ENCODE data around the gene STX10. TPM values are rescaled to one million over a fixed set of nuclear protein-coding genes. Genes with fewer than 3 reads are reported as not detected.
"Not testable (repeated sequence)": the region's sequence is repeated elsewhere in the genome, so short reads cannot be mapped to it uniquely, and the experiment has no call there.

Gene STX10
- polyA plus RNA-seq, 1 donor, result 33.8 TPM

DNA sequence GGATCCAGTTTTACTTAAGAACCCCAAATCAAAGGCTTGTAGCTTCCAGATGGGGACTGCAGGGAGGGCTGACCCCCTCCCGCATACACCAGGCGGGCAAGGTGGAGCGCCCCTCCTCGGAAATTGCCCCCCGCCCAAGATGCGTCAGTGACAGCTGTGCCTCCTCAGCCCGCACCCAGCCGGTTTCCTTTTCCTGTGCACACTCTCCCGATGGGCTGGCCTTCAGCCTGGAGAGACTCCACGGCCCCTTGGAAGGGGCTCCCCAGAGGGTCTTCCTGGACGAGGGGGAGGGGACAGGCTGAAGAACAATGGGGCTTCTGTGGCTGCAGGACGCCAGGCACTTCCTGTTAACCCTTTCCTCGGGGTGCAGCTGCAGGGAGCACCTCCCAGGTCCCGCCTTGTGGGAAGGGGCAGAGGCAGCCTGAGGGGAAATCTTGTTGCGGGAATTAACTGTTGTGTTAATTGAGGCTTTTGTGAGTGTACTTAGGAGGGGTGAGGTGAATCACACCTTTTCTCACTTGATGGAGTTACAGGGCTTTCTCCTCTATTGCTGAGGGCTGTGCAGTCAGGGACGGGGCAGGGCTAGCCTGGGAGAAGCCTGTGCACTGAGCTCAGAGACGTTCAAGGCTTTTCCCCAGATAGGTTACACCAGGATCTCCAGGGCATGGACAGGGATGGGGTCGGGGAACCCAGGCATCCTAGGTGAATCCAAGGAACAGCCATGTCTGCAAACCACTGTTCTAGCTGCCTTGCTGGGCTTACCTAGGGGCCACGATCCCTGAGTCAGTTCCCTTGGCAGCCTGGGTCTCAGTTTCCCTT is 14.4 kb upstream of the STX10 start:
- DNase-seq, result peak; percentile 74

DNA sequence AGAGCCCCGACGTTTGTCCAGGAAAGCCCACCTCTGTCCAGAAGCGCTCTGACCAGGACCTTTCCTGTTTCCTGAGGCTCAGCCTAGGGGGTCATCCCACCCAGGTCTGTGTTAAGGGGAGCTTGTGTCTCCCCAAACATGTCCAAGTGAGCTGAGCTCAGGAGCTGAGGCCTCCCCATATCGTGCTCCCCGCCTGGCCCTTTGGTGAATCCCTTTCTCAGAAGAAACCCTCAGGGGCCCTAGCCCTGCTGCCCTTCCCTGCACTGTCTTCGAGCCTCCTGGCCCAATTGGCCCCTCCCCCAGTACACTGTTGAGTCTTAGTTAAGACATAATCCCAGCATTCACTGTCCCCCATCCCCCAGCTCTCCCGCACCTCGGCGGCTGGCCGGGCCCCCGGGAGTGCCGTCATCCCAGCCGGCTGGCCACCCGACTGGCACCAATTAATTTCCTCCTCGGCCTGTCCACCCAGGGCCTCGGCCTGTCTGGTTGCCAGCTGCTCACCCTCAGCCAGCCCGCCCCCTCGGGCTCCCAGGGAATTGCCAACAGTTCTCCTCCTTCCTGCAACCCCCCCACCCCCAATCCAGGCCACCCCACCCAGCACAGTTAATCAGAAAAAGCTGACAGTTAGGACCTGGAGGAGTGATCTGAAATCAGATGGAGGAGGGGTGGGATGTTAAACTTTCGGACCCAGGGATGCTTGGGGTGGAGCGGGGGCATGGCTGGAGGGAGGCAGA is 13.6 kb upstream of the STX10 start:
- DNase-seq, result peak; percentile 77

DNA sequence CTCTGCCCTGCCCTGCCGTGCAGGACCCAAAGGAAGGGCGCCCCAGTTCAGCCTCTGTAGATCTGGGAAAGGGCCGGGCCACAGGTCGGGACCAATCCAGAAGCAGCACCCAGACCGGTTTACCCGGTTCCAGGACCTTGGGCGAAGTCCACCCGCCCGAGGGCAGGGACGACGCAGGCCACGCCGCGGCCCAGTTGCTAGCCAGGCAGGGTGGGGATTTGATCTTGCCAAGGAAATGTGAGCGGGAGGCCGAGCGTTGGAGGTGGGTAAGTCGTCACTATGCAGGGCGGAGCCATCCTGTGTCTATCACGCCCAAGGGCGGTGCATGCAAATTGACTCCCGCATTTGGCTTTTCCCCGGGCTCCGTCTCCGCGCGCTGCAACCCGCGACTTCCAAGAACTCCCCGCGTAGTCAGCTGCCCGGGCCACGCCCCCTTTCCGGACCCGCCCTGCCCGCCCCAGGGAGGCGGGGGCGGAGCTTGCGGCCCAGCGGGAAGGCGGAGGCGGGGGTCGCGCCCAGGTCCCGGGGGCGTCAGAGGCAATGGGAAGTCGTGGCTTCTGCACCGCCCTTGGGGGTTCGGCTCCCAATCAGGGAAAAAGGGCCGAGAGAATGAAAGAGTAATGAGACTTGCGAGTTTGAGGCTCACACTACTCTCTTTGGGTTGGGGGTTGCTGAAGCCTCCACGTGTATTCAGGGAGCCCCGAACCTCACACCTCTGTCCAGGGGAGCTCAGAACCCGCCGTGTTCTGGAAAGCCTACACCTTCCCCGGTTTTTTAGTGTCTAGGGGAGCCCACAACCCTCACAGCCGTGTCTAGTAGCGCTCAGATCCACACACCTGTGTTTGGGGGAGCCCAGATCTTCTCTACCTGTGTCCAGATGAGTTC is 12.8 kb upstream of the STX10 start:
- DNase-seq, result peak; percentile 95

DNA sequence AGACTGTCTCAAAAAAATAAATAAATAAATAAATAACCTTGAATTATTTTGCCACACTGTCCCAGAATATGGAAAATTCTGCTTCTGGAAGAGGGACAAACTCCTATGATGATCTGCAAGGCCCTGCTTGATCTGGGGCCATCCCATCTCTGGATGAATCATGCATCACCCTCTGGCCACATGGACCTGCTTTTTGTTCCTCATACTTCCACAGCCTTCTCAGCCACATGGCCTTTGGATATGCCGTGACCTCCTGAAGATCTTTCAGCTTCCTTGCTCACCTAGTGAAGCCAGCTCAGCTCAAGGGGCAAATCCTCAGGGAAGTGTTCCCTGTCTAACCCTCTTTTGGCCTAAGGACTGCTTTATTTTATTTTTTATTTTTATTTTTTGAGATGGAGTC is 10.4 kb upstream of the STX10 start:
- no peak for DNase-seq

DNA sequence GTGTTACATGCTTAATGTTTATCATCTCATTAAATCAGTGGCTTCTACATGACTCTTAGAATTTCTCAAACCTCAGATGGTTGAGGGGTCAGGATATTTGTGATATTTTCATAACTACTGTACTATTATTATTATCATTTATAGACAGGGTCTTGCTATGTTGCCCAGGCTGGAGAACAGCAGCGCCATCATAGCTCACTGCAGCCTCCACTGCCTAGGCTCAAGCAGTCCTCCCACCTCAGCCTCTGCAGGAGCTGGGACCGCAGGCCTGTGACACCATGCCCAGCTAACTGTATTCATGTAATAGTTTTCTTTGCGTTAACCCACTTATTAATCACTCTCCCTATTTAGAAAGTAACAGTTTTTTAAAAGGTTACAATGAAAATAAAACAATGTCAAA is 9.5 kb upstream of the STX10 start:
- no peak for DNase-seq

DNA sequence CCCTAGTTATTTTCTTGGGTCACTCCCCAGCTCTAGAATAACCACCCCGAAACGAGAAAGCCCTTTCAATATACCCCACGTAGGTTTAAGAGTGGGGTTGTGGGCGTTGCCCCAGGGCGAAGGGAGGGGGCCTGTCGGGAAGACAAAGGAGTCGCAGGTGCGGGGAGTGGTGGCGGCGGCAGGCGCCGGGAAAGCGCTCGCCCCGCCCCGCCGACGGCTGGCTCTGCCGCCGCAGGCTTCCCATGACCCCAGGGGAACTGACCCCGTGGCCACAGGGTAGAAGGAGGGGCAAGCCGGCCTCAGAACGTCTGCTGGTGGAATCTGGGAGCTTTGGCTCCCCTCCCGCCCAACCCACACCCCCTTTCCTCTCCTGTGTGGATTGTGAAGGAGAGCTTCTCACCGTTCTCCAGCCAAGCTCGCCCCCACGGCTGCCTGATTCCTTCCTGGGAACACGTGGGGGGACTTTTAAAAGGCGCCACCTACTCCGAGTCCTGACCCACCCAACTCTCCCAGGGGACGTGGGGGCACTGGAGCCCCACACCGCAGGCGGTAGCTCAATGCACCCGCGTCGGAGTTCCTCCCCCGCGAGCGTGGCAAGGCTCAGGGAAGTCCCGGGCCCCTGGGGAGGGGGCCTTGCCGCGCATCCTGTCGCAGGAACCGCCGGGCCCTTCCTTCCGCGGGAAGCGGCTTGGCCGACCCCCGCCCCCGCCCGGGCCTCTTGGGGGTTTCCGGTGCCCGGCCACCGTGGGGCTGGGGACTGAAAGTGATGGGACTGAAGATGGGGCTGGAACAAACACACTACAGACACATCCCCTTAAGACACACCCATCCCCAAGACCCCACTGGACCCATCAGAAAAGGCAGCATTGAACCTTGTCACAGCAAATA is 5.5 kb upstream of the STX10 start:
- peak; percentile 65 for DNase-seq

DNA sequence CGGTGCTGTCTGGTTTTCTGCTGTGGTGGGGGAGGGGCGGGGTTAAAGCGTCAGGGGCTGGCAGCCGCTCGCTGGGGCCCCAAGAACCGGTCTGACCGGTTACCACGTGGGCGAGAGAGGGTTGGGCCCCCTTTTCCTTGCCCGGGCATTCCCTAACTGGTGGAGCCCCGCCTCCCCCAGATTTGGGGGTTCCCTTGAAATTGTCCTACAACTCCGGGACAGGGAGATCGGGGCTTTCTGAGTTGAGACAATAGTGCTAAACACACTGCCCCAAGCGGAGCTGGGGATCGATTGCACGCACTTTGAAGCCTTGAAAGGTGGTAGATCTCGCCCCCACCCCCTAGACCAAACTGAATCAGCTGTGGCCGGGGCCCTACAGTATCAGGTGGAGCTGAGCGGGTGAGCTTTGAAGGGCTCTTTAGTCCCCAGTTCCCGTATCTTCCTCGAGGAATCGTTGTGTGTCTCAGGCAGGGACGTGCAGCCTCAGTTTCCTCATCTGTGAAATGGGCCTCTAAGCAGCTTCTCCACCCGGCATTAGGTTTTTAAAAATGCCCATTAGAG is 4.8 kb upstream of the STX10 start:
- peak; percentile 58 for DNase-seq

DNA sequence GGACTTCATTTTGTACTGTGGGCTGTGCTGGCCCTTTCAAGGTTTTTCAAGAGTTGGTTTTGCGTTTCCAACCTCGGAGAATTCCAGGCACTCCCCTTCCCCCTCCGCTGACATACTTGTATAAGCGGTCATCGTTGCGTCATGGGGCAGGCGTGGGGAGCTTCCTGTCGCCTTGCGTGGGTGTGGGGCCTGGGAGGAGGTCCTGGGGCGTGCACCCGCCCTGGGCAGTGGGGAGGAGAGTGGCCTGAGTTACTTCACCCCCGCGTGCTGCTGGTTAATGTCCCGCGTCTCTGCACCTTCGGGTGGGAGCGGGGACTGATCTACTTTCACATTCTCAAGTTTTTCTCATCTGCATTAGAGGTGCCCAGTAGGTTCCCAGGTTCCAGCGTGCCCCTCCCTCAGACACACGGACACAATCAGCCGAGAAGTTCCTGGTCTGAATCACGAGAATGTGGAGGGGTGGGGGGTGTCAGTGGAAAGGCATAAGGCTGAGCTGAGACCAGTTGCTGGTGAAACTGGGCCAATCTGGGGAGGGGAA is 4.1 kb upstream of the STX10 start:
- peak; percentile 85 for DNase-seq

DNA sequence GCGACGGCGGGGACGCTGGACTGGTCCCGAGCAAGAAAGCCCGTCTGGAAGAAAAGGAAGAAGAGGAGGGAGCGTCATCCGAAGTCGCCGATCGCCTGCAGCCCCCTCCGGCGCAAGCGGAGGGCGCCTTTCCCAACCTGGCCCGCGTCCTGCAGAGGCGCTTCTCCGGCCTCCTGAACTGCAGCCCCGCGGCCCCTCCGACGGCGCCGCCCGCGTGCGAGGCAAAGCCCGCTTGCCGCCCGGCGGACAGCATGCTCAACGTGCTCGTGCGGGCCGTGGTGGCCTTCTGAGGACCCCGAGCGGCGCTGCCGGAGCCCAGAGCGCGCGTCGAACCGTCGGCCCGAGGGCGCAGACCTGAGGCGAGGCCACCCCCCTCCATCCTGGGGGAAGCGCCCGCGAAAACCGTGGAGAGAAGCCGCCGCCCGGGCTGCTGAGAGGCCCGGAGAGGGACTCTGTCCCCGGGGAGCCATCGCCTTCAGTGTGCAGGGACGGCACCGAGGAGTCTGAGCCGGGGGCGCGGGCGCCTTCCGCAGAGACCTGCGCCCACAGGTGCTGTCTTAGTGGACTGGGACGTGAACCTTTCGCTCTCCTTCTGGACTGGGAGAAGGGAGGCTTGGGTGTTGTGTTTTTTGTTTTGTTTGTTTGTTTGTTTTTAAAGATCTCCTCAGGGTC is 3.5 kb upstream of the STX10 start:
- peak; percentile 77 for DNase-seq

DNA sequence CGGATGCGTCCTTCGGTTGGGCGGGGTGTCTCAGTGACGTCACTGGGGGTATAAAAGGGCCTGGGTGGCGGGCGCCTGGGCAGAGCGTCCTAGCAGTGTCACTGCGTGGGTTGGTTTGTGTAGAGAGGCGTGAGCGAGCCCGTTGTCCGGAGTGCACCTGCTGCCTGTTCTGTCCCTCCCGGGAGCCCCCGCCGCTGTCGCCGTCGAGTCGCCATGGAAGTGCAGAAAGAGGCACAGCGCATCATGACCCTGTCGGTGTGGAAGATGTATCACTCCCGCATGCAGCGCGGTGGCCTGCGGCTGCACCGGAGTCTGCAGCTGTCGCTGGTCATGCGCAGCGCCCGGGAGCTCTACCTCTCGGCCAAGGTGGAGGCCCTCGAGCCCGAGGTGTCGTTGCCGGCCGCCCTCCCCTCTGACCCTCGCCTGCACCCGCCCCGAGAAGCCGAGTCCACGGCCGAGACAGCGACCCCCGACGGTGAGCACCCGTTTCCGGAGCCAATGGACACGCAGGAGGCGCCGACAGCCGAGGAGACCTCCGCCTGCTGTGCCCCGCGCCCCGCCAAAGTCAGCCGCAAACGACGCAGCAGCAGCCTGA is 2.9 kb upstream of the STX10 start:
- peak; percentile 96 for DNase-seq

DNA sequence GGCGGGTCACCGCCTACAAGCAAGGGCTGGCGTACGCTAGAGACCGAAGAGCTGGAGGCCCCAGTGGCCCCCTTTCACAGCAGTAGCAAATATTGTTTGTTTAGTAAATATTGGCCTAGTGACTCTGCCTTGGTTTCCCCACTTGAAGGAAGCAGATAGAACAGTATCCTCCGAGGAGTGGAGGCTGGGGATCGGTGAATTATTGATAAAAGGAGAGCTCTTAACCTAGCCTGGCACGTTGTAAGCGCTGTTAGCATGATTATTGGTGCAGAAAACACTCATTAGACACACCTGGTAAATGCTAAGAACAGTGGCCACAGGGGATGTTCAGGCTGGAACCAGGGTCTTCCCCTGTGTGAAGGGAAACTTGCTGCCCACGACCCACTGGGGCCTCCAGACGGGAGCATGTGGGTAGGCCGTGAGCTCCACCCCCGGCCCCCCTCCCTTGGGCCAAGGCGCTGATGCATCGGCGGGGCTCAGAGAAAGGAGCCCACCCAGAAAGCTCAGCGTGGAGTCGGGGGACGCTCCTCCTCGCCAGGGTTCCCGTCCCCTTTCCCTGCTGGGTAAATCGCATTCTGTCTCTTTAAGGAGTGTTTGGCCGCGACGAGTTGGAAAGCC is 2.3 kb upstream of the STX10 start:
- DNase-seq, result no peak

DNA sequence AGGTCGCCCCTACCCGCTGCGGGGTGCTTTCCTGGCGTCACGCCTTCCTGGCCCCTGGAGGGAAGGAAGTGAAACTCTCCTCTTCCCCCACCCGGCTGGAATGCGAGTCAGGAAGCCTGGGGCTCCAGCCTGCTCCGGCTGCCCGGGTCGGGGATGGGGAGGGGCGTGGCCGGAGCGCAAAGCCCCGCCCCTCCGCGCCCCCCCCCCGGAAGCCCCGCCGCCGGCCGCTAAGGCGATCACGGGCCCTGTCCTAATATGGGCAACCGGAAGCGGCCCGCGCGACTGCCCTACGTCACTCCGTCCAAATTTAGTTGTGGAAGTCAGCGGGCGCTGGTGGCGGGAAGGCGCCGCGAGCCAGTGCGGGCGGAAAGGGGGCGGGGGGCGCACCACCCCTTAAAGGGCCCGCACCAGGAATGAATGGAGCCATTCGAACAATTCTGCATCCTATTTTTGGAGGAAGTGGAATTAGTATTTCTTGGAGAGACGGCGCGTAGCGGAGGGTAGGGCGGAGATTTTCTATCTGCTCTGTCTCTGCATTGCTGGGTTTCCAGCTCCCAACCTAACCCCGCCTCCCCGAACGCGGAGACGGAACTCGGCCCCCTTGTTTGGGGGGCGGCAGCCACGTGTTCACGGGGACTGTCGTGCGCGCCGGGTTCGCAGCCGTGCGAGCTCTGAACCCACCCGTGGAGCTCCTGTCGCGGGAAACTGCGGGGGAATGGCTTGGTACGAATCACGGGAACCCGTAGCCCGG is 1.6 kb upstream of the STX10 start:
- DNase-seq, result peak; percentile 98

DNA sequence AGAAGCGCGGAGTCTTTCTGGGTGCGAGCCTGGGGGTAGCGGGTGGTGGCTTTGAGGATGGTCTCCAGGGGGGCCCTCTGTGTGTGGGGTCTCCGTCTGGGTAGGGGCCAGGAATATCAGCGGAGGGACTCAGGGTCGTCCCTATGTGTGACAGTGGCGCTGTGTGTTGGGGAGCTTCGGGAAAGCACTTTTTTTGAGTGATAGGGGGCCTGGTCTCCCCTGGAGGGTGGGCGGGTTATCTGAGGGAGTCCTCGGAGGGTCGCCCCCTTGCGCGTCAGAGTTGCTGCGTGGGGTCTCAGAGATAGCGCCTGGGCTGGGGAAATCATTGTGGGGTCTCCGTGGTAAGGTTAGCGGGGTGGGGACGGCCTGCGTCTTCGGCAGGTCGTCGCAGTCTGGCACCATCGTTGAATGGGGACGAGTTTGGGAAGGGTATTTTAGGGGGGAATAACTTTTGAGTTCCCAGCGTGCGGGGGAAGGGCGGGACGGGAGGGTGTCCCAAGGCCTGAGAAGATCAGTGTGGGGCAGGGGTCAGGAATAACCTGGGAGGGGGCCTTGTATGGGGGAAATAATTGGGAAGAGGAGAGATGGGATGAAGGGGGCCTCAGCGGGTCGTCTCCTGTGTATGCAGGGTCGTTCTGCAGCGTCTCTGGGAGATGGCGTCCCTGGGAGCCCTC is 893 bp upstream of the STX10 start:
- peak; percentile 32 for DNase-seq

DNA sequence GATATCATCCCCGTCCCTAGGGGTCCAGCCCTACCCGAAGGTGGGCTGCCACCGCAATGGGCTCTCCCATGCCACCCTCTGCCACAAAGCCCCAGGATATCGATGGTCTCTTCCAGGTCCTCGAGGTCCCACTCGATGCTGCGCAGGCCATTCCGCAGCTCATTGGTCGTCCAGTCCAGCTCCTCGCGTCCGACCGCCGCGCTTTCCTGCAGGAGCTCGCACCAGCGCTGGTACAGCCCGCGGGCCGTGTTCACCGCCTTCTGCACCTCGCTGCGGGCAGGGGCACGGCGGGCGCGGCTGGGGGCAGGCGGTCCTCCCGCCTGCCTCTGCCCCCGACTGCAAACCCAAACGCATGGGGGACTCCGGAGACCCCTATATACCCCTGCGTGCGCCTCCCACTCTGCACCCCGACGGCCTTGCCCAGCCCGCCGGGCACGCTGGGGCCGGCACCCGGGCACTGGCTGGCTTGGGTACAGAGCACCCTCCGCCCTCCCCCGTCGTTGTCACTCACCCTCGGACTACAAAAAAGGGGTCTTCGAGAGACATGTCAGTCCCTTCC is 468 bp downstream of the STX10 start:
- DNase-seq, result peak; percentile 47

DNA sequence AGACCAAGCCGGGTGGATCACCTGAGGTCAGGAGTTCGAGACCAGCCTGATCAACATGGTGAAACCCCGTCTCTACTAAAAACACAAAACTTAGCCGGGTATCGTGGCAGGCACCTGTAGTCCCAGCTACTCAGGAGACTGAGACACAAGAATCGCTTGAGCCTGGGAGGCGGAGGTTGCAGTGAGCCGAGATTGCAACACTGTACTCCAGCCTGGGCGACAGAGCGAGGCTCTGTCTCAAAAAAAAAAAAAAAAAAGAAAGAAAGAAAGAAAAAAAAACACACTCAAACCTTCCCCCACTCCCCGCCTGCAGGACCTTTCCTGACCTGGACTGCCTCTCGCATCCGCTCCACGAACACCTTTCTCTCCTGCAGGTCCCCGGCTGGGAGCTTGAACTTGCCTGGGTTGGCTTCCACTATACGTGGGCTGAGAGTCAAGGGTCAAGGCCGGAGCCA is 975 bp downstream of the STX10 start:
- DNase-seq, result not testable (repeated sequence)

DNA sequence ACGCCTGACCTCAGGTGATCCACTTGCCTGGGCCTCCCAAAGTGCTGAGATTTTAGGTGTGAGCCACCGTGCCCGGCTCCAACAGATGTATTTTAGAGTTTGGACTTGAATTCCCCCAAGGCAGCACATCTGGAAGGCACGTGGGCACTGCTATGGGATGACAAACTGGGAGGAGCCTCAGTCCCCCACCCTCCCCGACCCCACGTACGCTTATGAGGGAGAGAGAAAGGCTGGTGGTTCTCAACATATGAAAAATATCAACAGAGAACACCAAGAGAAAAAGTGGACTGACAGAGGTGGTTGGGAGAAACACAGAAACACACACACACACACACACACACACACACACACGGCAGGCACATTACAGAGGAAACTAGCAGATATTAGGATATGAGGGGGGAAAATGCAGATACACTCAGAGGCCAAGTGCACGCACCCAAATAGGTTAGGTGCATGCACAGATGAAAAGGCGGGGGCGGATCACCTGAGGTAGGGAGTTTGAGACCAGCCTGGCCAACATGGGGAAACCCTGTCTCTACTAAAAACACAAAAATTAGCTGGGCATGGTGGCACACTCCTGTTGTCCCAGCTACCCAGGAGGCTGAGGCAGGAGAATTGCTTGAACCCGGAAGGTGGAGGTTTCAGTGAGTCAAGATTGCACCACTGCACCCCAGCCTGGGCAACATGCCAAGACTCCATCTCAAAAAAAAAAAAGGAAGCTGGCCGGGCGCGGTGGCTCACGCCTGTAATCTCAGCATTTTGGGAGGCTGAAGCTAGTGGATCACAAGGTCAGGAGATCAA is 3.2 kb downstream of the STX10 start:
- no peak for DNase-seq
